HG03039 (cell line): ENCODE data around the gene PIPOX.
"Not testable (repeated sequence)": the region's sequence is repeated elsewhere in the genome, so short reads cannot be mapped to it uniquely, and the experiment has no call there.

ENCODE experiments used
- ATAC-seq: cut with Tn5 transposase; IDR thresholded peaks from one replicate; pipeline ENCODE4 v1.9.1; 2021; ENCODE audit warnings: mild to moderate bottlenecking, moderate library complexity; ENCODE audit not compliant: unreplicated experiment

The PIPOX gene

GRCh38 chr17:29074488-29074887, 31.5 kb downstream of the PIPOX start:
- no peak for ATAC-seq

- ATAC-seq: no peak
Observed at GRCh38 chr17:29076087-29076486, 33.1 kb downstream of the PIPOX start.

GRCh38 chr17:29076722-29077121, 33.8 kb downstream of the PIPOX start:
- no peak for ATAC-seq

GRCh38 chr17:29077320-29077719, 34.4 kb downstream of the PIPOX start:
- no peak for ATAC-seq

- ATAC-seq: no peak
Observed at GRCh38 chr17:29078183-29079045, 35.5 kb downstream of the PIPOX start.

GRCh38 chr17:29079433-29079832, 36.5 kb downstream of the PIPOX start:
- no peak for ATAC-seq

GRCh38 chr17:29079887-29080286, 36.9 kb downstream of the PIPOX start:
- no peak for ATAC-seq

- ATAC-seq: no peak
Observed at GRCh38 chr17:29080323-29080722, 37.4 kb downstream of the PIPOX start.

GRCh38 chr17:29080965-29081364, 38.0 kb downstream of the PIPOX start:
- ATAC-seq: no peak

GRCh38 chr17:29084541-29085146, 41.7 kb downstream of the PIPOX start:
- no peak for ATAC-seq

GRCh38 chr17:29085223-29085622, 42.3 kb downstream of the PIPOX start:
- no peak for ATAC-seq

- no peak for ATAC-seq
Observed at GRCh38 chr17:29086628-29087332, 43.8 kb downstream of the PIPOX start.

- ATAC-seq: not testable (repeated sequence)
Observed at GRCh38 chr17:29088782-29089181, 45.8 kb downstream of the PIPOX start.

- no peak for ATAC-seq
Observed at GRCh38 chr17:29089601-29090044, 46.7 kb downstream of the PIPOX start.

- ATAC-seq: no peak
Observed at GRCh38 chr17:29090108-29090507, 47.2 kb downstream of the PIPOX start.

GRCh38 chr17:29090750-29091605, 48.0 kb downstream of the PIPOX start:
- no peak for ATAC-seq

- ATAC-seq: no peak
Observed at GRCh38 chr17:29091606-29092289, 48.8 kb downstream of the PIPOX start.

- ATAC-seq: no peak
Observed at GRCh38 chr17:29093090-29093871, 50.3 kb downstream of the PIPOX start.

GRCh38 chr17:29094101-29094708, 51.3 kb downstream of the PIPOX start:
- ATAC-seq: no peak
